ENCODE measurements around the gene CACTIN. TPM values are rescaled to one million over a fixed set of nuclear protein-coding genes. Genes with fewer than 3 reads are reported as not detected.

CACTIN gene
- total and polyA plus RNA-seq, 2 of the 8 experiments (the other 6 are each of a cell fraction or from before 2014, with no cell fraction given) = 25.8 to 29.9 TPM

- no peak overlapping the region for H2BK20ac ChIP-seq (ENCODE audit: low read length)
- H3K79me1 ChIP-seq (ENCODE audit: low read depth, low read length) = no peaks in the 10 kb centered on the region
- no peak overlapping the region for H3K4me2 ChIP-seq (ENCODE audit: insufficient read depth in 1 of 2, low read depth in 2 of 2, low read length in 2 of 2)
- H3K18ac ChIP-seq (ENCODE audit: extremely low read depth, low read length) = no peak overlapping the region
- no peak overlapping the region for H3K9ac ChIP-seq (replicated peaks in 1 of 4; ENCODE audit: extremely low read depth in 1 of 4, low read depth in 3 of 4, low read length in 3 of 4)
- no peak overlapping the region for H3K56ac ChIP-seq (replicated peaks; ENCODE audit: insufficient read length, low read depth, low read length)
- no peak overlapping the region for H2BK15ac ChIP-seq (ENCODE audit: low read length)
- no peak overlapping the region for H3K27ac ChIP-seq (ENCODE audit: low read depth, low read length)
- no peaks in the 10 kb centered on the region for H3K79me2 ChIP-seq (ENCODE audit: control insufficient read depth in 1 of 2, insufficient read depth in 2 of 2, low read length in 2 of 2)
- FAIRE-seq (no peak), DNase-seq (ENCODE audit: low read depth in 1 of 2, low spot score in 2 of 2) (no peak)
- H3K23me2 ChIP-seq (ENCODE audit: low read depth, low read length) = no peaks in the 10 kb centered on the region
- H4K91ac ChIP-seq (replicated peaks; ENCODE audit: insufficient read length, low read length) = no peak overlapping the region
- no peak overlapping the region for H2AK5ac ChIP-seq (ENCODE audit: low read depth, low read length)
- H3K4me1 ChIP-seq (replicated peaks in 1 of 4; ENCODE audit: control insufficient read depth in 3 of 4, insufficient read depth in 4 of 4, low read length in 3 of 4) = no peaks in the 10 kb centered on the region
- POLR2A ChIA-PET (ENCODE audit: partially characterized antibody) = no interaction called here
- no peak overlapping the region for H4K8ac ChIP-seq (ENCODE audit: extremely low read depth, insufficient read depth, low read length)
- no peak overlapping the region for H2BK5ac ChIP-seq (ENCODE audit: low read depth, low read length)
- no peak overlapping the region for H2BK12ac ChIP-seq (ENCODE audit: low read depth, low read length)
- peaks cover 0 to 8% (median 2%) of the 10 kb centered on the region in 4 experiments; a peak in 5 of 8 replicates for H3K36me3 ChIP-seq (ENCODE audit: control insufficient read depth in 2 of 4, insufficient read depth in 4 of 4, low read length in 3 of 4)
- no peaks in the 10 kb centered on the region for H3K27me3 ChIP-seq (replicated peaks in 1 of 4; ENCODE audit: control insufficient read depth in 3 of 4, extremely low read depth in 1 of 4, insufficient read depth in 3 of 4, low read length in 3 of 4)
- H3K9me3 ChIP-seq (ENCODE audit: insufficient read depth in 2 of 2, low read depth in 1 of 2, low read length in 1 of 2) = no peaks in the 10 kb centered on the region
- no peak overlapping the region for H3K14ac ChIP-seq (ENCODE audit: insufficient read length)
- H3K4ac ChIP-seq (replicated peaks; ENCODE audit: insufficient read length, low read depth, low read length) = no peak overlapping the region
- no peak overlapping the region for H4K5ac ChIP-seq (ENCODE audit: insufficient read length, low read depth, low read length)
- H4K20me1 ChIP-seq (replicated peaks in 1 of 2; ENCODE audit: control insufficient read depth in 1 of 2, insufficient read depth in 2 of 2, low read length in 2 of 2) = peaks cover 3 to 6% of the 10 kb centered on the region in 2 experiments
- H3K23ac ChIP-seq (ENCODE audit: insufficient read length) = no peak overlapping the region
- H2AFZ ChIP-seq (ENCODE audit: low read length) = no peak overlapping the region
- 90% methylated on average over 11 of the region's 11 CpGs; no CpG with 5 or more reads in 1 of the 2 experiments for WGBS, 2 experiments (ENCODE audit: extremely low coverage in 1 of 2, insufficient coverage in 1 of 2, insufficient read length in 1 of 2, insufficient replicate concordance in 2 of 2, low coverage in 1 of 2, low lambda C conversion rate in 2 of 2, missing lambda C conversion rate in 1 of 2)
- no peak overlapping the region for H2BK120ac ChIP-seq (replicated peaks; ENCODE audit: low read depth, low read length)
- H3K4me3 ChIP-seq (ENCODE audit: extremely low read depth in 1 of 4, insufficient read depth in 2 of 4, low read depth in 3 of 4, low read length in 4 of 4) = no peak overlapping the region
- CTCF ChIA-PET (ENCODE audit: partially characterized antibody) = interaction anchor here (1.4 kb wide), 1 partner anchor 9 kb away, joined by 6 read pairs; no protein-coding TSS in a partner anchor
- no peak for TF ChIP-seq POU5F1 (IDR thresholded peaks at IDR 0.05; ENCODE audit: low read depth, low read length)
- TF ChIP-seq YY1 (IDR thresholded peaks at IDR 0.05; ENCODE audit: low read depth, low read length) = no peak
- no peak for TF ChIP-seq NRF1 (IDR thresholded peaks at IDR 0.05; ENCODE audit: low read depth, low read length)
- no peak for TF ChIP-seq MAX (IDR thresholded peaks at IDR 0.05)
- TF ChIP-seq CEBPB (IDR thresholded peaks at IDR 0.05; ENCODE audit: low read depth, low read length) = no peak
- TF ChIP-seq TBP (IDR thresholded peaks at IDR 0.05; ENCODE audit: low read depth, low read length) = no peak
- no peak for TF ChIP-seq E2F6 (IDR thresholded peaks at IDR 0.05)
- TF ChIP-seq CBX8 (IDR thresholded peaks at IDR 0.05; ENCODE audit: borderline replicate concordance, low read depth, low read length) = no peak
- TF ChIP-seq ATF2 (IDR thresholded peaks at IDR 0.05; ENCODE audit: low read length) = no peak
- TF ChIP-seq FOSL1 (IDR thresholded peaks at IDR 0.05; ENCODE audit: insufficient read depth, low read depth, low read length) = no peak
- TF ChIP-seq RNF2 (IDR thresholded peaks at IDR 0.05; ENCODE audit: borderline replicate concordance, low read depth, low read length, missing control alignments, poor library complexity, severe bottlenecking) = no peak
- no peak for TF ChIP-seq HDAC6 (IDR thresholded peaks at IDR 0.05; ENCODE audit: low read depth, low read length)
Measured at GRCh38 chr19:3645067-3645396, 18.4 kb upstream of the CACTIN start.
